Muscle of arm (tissue), 12 donors: ENCODE measurements around the gene EEF1AKMT3. TPM values are rescaled to one million over a fixed set of nuclear protein-coding genes. Genes with fewer than 3 reads are reported as not detected.

ENCODE experiments used
- DNase-seq: peaks from one replicate; pipeline ENCODE4 v3.0.0-alpha.2; 2013
- polyA plus RNA-seq, 12 donors: library from polyadenylated mRNA; unstranded; fragments of 120-200 nt; gene quantifications; one replicate each; pipeline ENCODE4 v1.2.1, GENCODE V29; 2013; ENCODE audit not compliant: insufficient read length in 12 of 12

The EEF1AKMT3 gene
- polyA plus RNA-seq, 12 donors = 5.5 to 13.3 (median 7.6) TPM; not detected in 1

- peak; percentile 97 for DNase-seq
These were observed 10.4 kb downstream of the EEF1AKMT3 start, which contains the start of gene TSFM for GRCh38 chr12:57782608-57783465. Gene TSFM (plus strand): TSS chr12:57782787. CDS start chr12:57782802, 15 bp downstream.

GRCh38 chr12:57783466-57783801 lies 11.0 kb downstream of the EEF1AKMT3 start:
- no peak for DNase-seq

- no peak for DNase-seq
These were observed 11.4 kb downstream of the EEF1AKMT3 start for GRCh38 chr12:57783861-57784260.

GRCh38 chr12:57793920-57794319 lies 21.5 kb downstream of the EEF1AKMT3 start:
- no peak for DNase-seq

- DNase-seq = no peak
These were observed 22.9 kb downstream of the EEF1AKMT3 start for GRCh38 chr12:57795354-57795753.

- no peak for DNase-seq
These were observed 24.6 kb downstream of the EEF1AKMT3 start for GRCh38 chr12:57796996-57797395.

GRCh38 chr12:57797933-57798332 lies 25.5 kb downstream of the EEF1AKMT3 start:
- DNase-seq = no peak

GRCh38 chr12:57800965-57801364 lies 28.6 kb downstream of the EEF1AKMT3 start:
- no peak for DNase-seq

GRCh38 chr12:57802607-57803006 lies 30.2 kb downstream of the EEF1AKMT3 start:
- no peak for DNase-seq

GRCh38 chr12:57803319-57803893 lies 31.0 kb downstream of the EEF1AKMT3 start:
- DNase-seq = no peak

- no peak for DNase-seq
These were observed 34.3 kb downstream of the EEF1AKMT3 start for GRCh38 chr12:57806677-57807076.

- no peak for DNase-seq
These were observed 34.9 kb downstream of the EEF1AKMT3 start for GRCh38 chr12:57807285-57807684.

GRCh38 chr12:57808351-57808750 lies 35.9 kb downstream of the EEF1AKMT3 start:
- no peak for DNase-seq

GRCh38 chr12:57809425-57809824 lies 37.0 kb downstream of the EEF1AKMT3 start:
- DNase-seq = no peak

GRCh38 chr12:57810450-57810849 lies 38.0 kb downstream of the EEF1AKMT3 start:
- DNase-seq = no peak

GRCh38 chr12:57811028-57811755 lies 38.8 kb downstream of the EEF1AKMT3 start:
- DNase-seq = no peak

GRCh38 chr12:57813111-57813970 lies 40.9 kb downstream of the EEF1AKMT3 start:
- no peak for DNase-seq

GRCh38 chr12:57813971-57814772 lies 41.8 kb downstream of the EEF1AKMT3 start:
- no peak for DNase-seq

GRCh38 chr12:57815177-57816000 lies 43.0 kb downstream of the EEF1AKMT3 start:
- DNase-seq = no peak
